ENCODE measurements around the gene VWA2.

VWA2 gene

DNA sequence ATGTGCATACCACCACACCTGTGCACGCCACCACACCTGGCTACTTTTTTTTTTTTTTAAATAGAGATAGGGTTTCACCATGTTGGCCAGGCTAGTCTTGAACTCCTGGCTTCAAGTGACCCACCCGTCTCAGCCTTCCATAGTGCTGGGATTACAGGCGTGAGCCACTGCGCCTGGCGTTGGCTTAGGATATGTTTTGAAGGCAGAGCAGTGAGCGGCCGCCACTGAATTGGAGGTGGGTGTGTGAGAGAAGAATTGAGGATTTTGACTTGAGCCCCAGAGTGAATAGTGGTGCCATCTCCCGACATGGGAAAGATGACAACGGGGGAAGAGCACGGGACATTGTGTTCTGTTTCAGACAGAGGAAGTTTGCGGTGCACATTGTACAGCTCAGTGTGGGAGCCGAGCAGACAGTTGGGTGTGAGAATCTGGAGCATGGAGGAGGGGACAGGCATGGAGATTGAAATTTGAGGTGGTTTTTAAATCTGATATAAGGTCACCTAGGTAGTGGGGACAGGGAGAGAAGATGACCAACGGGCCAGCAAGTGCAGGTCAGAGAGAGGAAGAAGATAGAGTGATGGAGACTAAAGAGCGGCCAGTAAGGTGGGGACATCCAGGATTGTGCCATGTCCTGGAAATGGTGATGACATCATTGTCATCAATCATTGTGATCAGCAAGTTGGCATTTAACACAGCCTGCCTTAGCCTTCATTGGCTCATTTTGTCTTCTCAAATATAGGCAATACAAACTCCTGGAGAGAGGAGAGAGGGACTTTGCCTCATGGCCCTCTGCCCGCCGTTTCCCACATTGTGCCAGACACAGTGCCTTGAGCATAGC lies 35.8 kb downstream of the VWA2 start:
- TF ChIP-seq, protein P1, sequence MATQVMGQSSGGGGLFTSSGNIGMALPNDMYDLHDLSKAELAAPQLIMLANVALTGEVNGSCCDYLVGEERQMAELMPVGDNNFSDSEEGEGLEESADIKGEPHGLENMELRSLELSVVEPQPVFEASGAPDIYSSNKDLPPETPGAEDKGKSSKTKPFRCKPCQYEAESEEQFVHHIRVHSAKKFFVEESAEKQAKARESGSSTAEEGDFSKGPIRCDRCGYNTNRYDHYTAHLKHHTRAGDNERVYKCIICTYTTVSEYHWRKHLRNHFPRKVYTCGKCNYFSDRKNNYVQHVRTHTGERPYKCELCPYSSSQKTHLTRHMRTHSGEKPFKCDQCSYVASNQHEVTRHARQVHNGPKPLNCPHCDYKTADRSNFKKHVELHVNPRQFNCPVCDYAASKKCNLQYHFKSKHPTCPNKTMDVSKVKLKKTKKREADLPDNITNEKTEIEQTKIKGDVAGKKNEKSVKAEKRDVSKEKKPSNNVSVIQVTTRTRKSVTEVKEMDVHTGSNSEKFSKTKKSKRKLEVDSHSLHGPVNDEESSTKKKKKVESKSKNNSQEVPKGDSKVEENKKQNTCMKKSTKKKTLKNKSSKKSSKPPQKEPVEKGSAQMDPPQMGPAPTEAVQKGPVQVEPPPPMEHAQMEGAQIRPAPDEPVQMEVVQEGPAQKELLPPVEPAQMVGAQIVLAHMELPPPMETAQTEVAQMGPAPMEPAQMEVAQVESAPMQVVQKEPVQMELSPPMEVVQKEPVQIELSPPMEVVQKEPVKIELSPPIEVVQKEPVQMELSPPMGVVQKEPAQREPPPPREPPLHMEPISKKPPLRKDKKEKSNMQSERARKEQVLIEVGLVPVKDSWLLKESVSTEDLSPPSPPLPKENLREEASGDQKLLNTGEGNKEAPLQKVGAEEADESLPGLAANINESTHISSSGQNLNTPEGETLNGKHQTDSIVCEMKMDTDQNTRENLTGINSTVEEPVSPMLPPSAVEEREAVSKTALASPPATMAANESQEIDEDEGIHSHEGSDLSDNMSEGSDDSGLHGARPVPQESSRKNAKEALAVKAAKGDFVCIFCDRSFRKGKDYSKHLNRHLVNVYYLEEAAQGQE (IDR thresholded peaks at IDR 0.05; ENCODE audit: low read depth): no peak
- no peak for TF ChIP-seq ZBTB7A (IDR thresholded peaks at IDR 0.05; ENCODE audit: low read depth)
- TF ChIP-seq FOXM1 (IDR thresholded peaks at IDR 0.05; ENCODE audit: borderline replicate concordance, low read depth): no peak
- TF ChIP-seq EP300 (IDR thresholded peaks at IDR 0.05; ENCODE audit: borderline replicate concordance): no peak
- no peak for TF ChIP-seq TAF1 (IDR thresholded peaks at IDR 0.05; ENCODE audit: low read depth)
- no peak for TF ChIP-seq CEBPB (IDR thresholded peaks at IDR 0.05)
- no peak for TF ChIP-seq NFIC (IDR thresholded peaks at IDR 0.05)
- no peak for TF ChIP-seq TCF12 (IDR thresholded peaks at IDR 0.05; ENCODE audit: low read depth)
- TF ChIP-seq EGR1 (IDR thresholded peaks at IDR 0.05): no peak
- TF ChIP-seq YY1 (IDR thresholded peaks at IDR 0.05; ENCODE audit: low read depth): no peak
- TF ChIP-seq, protein P2, sequence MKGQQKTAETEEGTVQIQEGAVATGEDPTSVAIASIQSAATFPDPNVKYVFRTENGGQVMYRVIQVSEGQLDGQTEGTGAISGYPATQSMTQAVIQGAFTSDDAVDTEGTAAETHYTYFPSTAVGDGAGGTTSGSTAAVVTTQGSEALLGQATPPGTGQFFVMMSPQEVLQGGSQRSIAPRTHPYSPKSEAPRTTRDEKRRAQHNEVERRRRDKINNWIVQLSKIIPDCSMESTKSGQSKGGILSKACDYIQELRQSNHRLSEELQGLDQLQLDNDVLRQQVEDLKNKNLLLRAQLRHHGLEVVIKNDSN (IDR thresholded peaks at IDR 0.05): no peak
- no peak for TF ChIP-seq RAD21 (IDR thresholded peaks at IDR 0.05; ENCODE audit: low read depth)
- TF ChIP-seq, protein P3, sequence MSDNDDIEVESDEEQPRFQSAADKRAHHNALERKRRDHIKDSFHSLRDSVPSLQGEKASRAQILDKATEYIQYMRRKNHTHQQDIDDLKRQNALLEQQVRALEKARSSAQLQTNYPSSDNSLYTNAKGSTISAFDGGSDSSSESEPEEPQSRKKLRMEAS (IDR thresholded peaks at IDR 0.05): no peak
- no peak for TF ChIP-seq CREB1 (IDR thresholded peaks at IDR 0.05; ENCODE audit: low read depth)
- TF ChIP-seq TEAD4 (IDR thresholded peaks at IDR 0.05): no peak

DNA sequence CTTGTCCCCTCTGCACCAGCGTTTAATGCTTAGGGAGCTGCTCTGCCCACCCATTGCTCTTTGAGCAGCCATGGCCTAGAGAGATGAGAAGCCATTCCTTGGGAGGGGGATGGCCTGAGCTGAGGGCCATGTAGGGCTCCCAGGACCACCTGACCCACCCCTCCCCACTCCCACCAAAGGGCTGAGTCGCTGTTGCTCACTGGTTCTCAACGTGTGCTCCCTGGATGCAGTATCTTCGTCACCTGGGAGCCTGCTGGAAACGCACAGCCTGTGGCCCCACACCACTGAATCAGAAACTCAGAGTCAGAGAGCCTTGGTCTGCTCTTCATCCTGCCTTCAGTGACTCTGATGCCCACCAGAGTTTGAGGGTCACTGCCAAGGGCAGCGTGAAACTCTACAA lies 37.0 kb downstream of the VWA2 start:
- no peak for TF ChIP-seq CREB1 (IDR thresholded peaks at IDR 0.05; ENCODE audit: low read depth)
- TF ChIP-seq CEBPB (IDR thresholded peaks at IDR 0.05): no peak
- TF ChIP-seq TAF1 (IDR thresholded peaks at IDR 0.05; ENCODE audit: low read depth): no peak
- TF ChIP-seq, protein P1 (IDR thresholded peaks at IDR 0.05; ENCODE audit: low read depth): no peak
- TF ChIP-seq RAD21 (IDR thresholded peaks at IDR 0.05; ENCODE audit: low read depth): no peak
- no peak for TF ChIP-seq EP300 (IDR thresholded peaks at IDR 0.05; ENCODE audit: borderline replicate concordance)
- TF ChIP-seq EGR1 (IDR thresholded peaks at IDR 0.05): no peak
- TF ChIP-seq ZBTB7A (IDR thresholded peaks at IDR 0.05; ENCODE audit: low read depth): no peak
- TF ChIP-seq, protein P2 (IDR thresholded peaks at IDR 0.05): no peak
- no peak for TF ChIP-seq TCF12 (IDR thresholded peaks at IDR 0.05; ENCODE audit: low read depth)
- TF ChIP-seq NFIC (IDR thresholded peaks at IDR 0.05): no peak
- TF ChIP-seq, protein P3 (IDR thresholded peaks at IDR 0.05): no peak
- no peak for TF ChIP-seq TEAD4 (IDR thresholded peaks at IDR 0.05)
- no peak for TF ChIP-seq FOXM1 (IDR thresholded peaks at IDR 0.05; ENCODE audit: borderline replicate concordance, low read depth)
- no peak for TF ChIP-seq YY1 (IDR thresholded peaks at IDR 0.05; ENCODE audit: low read depth)

DNA sequence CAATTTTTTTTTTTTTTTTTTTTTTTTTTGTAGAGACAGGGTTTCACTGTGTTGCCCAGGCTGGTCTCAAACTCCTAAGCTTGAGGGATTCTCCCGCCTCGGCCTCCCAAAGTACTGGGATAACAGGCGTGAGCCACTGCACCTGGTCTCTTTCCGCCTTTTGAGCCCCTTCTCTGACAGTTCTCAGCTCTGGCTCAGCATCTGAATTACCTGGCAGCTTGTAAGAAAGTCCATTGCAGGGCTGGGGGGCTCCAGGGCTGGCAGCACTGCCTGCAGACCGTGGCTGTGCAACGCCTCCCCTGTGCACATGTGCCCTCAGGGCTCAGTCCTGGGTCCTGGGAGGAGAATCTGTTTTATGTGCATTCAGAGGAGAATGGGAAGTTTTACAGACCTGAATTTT lies 37.6 kb downstream of the VWA2 start:
- TF ChIP-seq TCF12 (IDR thresholded peaks at IDR 0.05; ENCODE audit: low read depth) (no peak), ZBTB7A (IDR thresholded peaks at IDR 0.05; ENCODE audit: low read depth) (no peak), NFIC (IDR thresholded peaks at IDR 0.05) (no peak), EGR1 (IDR thresholded peaks at IDR 0.05) (no peak), EP300 (IDR thresholded peaks at IDR 0.05; ENCODE audit: borderline replicate concordance) (no peak), TAF1 (IDR thresholded peaks at IDR 0.05; ENCODE audit: low read depth) (no peak), YY1 (IDR thresholded peaks at IDR 0.05; ENCODE audit: low read depth) (no peak), RAD21 (IDR thresholded peaks at IDR 0.05; ENCODE audit: low read depth) (no peak)
- TF ChIP-seq, protein P1 (IDR thresholded peaks at IDR 0.05; ENCODE audit: low read depth): no peak

Data from Ishikawa (cell line).